Spleen (tissue), 7 donors: ENCODE results near the gene A4GALT.

Experiments used
- POLR2A ChIP-seq, 3 donors: fragments of 450-650 bp; IDR thresholded peaks; one replicate each; pipeline ENCODE4 v1.5.1; 2017; ENCODE audit warnings: antibody characterized with exemption in 3 of 3, mild to moderate bottlenecking in 1 of 3
- POLR2AphosphoS5 ChIP-seq, 3 donors: sonication (generic); formaldehyde crosslinking; IDR thresholded peaks; one replicate each; pipeline ENCODE4 v1.5.1; 2017; ENCODE audit warnings: antibody characterized with exemption in 3 of 3
- TF ChIP-seq, protein P1 (sequence below), 11 experiments: fragments of 200-600 bp in 7 of 11; fragments of 450-650 bp in 4 of 11; sonication (generic) in 4 of 11; IDR thresholded peaks in 8 of 11; conservative IDR thresholded peaks in 3 of 11; 1 replicate in 7 of 11; 2 replicates in 4 of 11; pipeline versions ENCODE4 v1.4.0 to v1.8.0; 2016 to 2021; ENCODE audit warnings: antibody characterized with exemption in 11 of 11, inconsistent platforms in 4 of 11, mild to moderate bottlenecking in 1 of 11
- donor health status: DM: no; HTN: no; CAD: no; lungs with moderate emphysema.
- donor health status: DM: no; HTN: no; CAD: no.
- donor health status: DM: no; HTN: no; CAD: no.

DNA sequence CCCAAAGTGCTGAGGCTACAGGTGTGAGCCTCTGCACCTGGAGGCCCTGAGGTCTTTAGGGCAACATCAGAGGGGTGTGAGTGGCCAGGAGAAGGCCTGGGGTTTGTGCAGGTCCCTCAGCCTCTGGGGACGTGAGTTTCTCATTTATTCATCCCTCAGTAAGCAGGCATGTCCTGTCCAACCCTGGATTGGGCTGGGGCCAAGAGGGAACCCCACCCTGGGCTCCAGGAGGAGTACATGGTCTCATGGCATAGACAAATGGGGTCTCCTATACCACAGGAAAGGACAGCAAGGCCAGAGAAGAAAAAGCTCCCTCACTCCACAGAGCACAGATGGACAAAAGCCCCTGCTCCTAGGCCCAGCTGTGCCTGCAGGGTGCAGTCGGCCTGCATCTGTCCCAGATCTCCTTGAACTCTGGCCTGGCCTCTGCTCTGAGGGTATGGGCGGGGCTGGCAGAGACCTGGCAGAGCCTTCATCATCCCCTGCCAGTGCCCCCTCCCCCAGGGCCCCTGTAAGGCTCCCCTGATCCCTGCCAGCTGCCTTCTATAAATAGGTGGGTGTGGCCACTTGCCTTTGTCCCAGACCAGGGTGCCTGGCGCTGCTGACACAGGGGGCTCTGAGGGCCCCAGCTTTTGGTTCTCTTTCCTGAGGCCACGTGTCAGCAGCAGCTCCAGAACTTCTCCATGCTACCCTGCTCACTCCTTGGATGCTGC is 34.6 kb downstream of the A4GALT start:
- TF ChIP-seq, protein P1, sequence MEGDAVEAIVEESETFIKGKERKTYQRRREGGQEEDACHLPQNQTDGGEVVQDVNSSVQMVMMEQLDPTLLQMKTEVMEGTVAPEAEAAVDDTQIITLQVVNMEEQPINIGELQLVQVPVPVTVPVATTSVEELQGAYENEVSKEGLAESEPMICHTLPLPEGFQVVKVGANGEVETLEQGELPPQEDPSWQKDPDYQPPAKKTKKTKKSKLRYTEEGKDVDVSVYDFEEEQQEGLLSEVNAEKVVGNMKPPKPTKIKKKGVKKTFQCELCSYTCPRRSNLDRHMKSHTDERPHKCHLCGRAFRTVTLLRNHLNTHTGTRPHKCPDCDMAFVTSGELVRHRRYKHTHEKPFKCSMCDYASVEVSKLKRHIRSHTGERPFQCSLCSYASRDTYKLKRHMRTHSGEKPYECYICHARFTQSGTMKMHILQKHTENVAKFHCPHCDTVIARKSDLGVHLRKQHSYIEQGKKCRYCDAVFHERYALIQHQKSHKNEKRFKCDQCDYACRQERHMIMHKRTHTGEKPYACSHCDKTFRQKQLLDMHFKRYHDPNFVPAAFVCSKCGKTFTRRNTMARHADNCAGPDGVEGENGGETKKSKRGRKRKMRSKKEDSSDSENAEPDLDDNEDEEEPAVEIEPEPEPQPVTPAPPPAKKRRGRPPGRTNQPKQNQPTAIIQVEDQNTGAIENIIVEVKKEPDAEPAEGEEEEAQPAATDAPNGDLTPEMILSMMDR (IDR thresholded peaks at IDR 0.05 in 8 of 11, conservative IDR thresholded peaks at IDR 0.05 in 3 of 11) = no peak
- TF ChIP-seq POLR2A (IDR thresholded peaks at IDR 0.05) = no peak
- peak in 2 of 3 donors; percentile 20 to 35 for TF ChIP-seq POLR2AphosphoS5 (IDR thresholded peaks at IDR 0.05)
